Spleen (tissue), 7 donors: ENCODE results near the gene GJC2.

Experiments used
- POLR2A ChIP-seq, 3 donors: fragments of 450-650 bp; IDR thresholded peaks; one replicate each; pipeline ENCODE4 v1.5.1; 2017; ENCODE audit warnings: antibody characterized with exemption in 3 of 3, mild to moderate bottlenecking in 1 of 3
- TF ChIP-seq, protein P1 (sequence below), 11 experiments: fragments of 200-600 bp in 7 of 11; fragments of 450-650 bp in 4 of 11; sonication (generic) in 4 of 11; IDR thresholded peaks in 8 of 11; conservative IDR thresholded peaks in 3 of 11; 1 replicate in 7 of 11; 2 replicates in 4 of 11; pipeline versions ENCODE4 v1.4.0 to v1.8.0; 2016 to 2021; ENCODE audit warnings: antibody characterized with exemption in 11 of 11, inconsistent platforms in 4 of 11, mild to moderate bottlenecking in 1 of 11
- donor health status: DM: no; HTN: no; CAD: no; lungs with moderate emphysema.
- donor health status: DM: no; HTN: no; CAD: no.
- donor health status: DM: no; HTN: no; CAD: no.

- TF ChIP-seq, protein P1, sequence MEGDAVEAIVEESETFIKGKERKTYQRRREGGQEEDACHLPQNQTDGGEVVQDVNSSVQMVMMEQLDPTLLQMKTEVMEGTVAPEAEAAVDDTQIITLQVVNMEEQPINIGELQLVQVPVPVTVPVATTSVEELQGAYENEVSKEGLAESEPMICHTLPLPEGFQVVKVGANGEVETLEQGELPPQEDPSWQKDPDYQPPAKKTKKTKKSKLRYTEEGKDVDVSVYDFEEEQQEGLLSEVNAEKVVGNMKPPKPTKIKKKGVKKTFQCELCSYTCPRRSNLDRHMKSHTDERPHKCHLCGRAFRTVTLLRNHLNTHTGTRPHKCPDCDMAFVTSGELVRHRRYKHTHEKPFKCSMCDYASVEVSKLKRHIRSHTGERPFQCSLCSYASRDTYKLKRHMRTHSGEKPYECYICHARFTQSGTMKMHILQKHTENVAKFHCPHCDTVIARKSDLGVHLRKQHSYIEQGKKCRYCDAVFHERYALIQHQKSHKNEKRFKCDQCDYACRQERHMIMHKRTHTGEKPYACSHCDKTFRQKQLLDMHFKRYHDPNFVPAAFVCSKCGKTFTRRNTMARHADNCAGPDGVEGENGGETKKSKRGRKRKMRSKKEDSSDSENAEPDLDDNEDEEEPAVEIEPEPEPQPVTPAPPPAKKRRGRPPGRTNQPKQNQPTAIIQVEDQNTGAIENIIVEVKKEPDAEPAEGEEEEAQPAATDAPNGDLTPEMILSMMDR (IDR thresholded peaks at IDR 0.05 in 8 of 11, conservative IDR thresholded peaks at IDR 0.05 in 3 of 11), result no peak
- TF ChIP-seq POLR2A (IDR thresholded peaks at IDR 0.05), result no peak
Observed at GRCh38 chr1:228107636-228108035, 42.1 kb upstream of the GJC2 start.
